SH-SY5Y (cell line): ENCODE measurements around the gene POLN.

ENCODE experiments used
- GATA2 ChIP-seq: IDR thresholded peaks from 2 replicates; pipeline ENCODE4 v1.6.1; 2011; ENCODE audit warnings: mild to moderate bottlenecking, low read depth, low read length
- GATA3 ChIP-seq: IDR thresholded peaks from 2 replicates; pipeline ENCODE4 v1.6.1; 2011; ENCODE audit warnings: low read depth, mild to moderate bottlenecking, low read length, moderate library complexity

POLN gene

GRCh38 chr4:2159931-2160330, 82.0 kb downstream of the POLN start:
- no peak for TF ChIP-seq GATA2
- no peak for TF ChIP-seq GATA3

- TF ChIP-seq GATA2 (no peak), GATA3 (no peak)
These were observed 86.7 kb downstream of the POLN start for GRCh38 chr4:2155246-2155645.

GRCh38 chr4:2154215-2154740, 87.6 kb downstream of the POLN start:
- no peak for TF ChIP-seq GATA2
- no peak for TF ChIP-seq GATA3

GRCh38 chr4:2151544-2151943, 90.4 kb downstream of the POLN start:
- TF ChIP-seq GATA3 = no peak
- TF ChIP-seq GATA2 = no peak

- TF ChIP-seq GATA3 = no peak
- no peak for TF ChIP-seq GATA2
These were observed 91.8 kb downstream of the POLN start for GRCh38 chr4:2150076-2150475.

GRCh38 chr4:2142630-2143427, 99.1 kb downstream of the POLN start:
- no peak for TF ChIP-seq GATA2
- TF ChIP-seq GATA3 = no peak

GRCh38 chr4:2141762-2142451, 100.0 kb downstream of the POLN start:
- TF ChIP-seq GATA2 (no peak), GATA3 (no peak)

GRCh38 chr4:2141022-2141761, 100.7 kb downstream of the POLN start:
- no peak for TF ChIP-seq GATA3
- TF ChIP-seq GATA2 = no peak

GRCh38 chr4:2138846-2139500, 102.9 kb downstream of the POLN start:
- no peak for TF ChIP-seq GATA2
- no peak for TF ChIP-seq GATA3

GRCh38 chr4:2136726-2137125, 105.2 kb downstream of the POLN start:
- no peak for TF ChIP-seq GATA3
- TF ChIP-seq GATA2 = no peak

GRCh38 chr4:2135083-2135482, 106.8 kb downstream of the POLN start:
- TF ChIP-seq GATA3 (no peak), GATA2 (no peak)

GRCh38 chr4:2132438-2132837, 109.5 kb downstream of the POLN start:
- no peak for TF ChIP-seq GATA3
- TF ChIP-seq GATA2 = no peak

- TF ChIP-seq GATA3 (no peak), GATA2 (no peak)
These were observed 114.2 kb downstream of the POLN start for GRCh38 chr4:2127609-2128332.

- TF ChIP-seq GATA2 = no peak
- TF ChIP-seq GATA3 = no peak
These were observed 115.4 kb downstream of the POLN start for GRCh38 chr4:2126309-2127043.

- no peak for TF ChIP-seq GATA3
- TF ChIP-seq GATA2 = no peak
These were observed 116.1 kb downstream of the POLN start for GRCh38 chr4:2125831-2126230.
